GM13977 (cell line): Measurements from ENCODE around the gene GPR84.

ENCODE experiments used
- DNase-seq: peaks from one replicate; pipeline ENCODE4 v3.0.0; 2012; ENCODE audit warnings: low spot score
- CTCF ChIP-seq: IDR thresholded peaks from 2 replicates; pipeline ENCODE4 v1.5.1; 2012; ENCODE audit warnings: mild to moderate bottlenecking, control low read depth; ENCODE audit not compliant: insufficient read depth; ENCODE audit errors: extremely low read depth, missing control alignments
- in situ Hi-C: fragments of 300-500 bp; cut with MboI; formaldehyde crosslinking; loops from one replicate; pipeline ENCODE4 v1.12.0; 2022; ENCODE audit warnings: low sequenced_read_pairs, low pct_unique_long_range_greater_than_20kb, mixed read lengths, inconsistent platforms; ENCODE audit not compliant: unreplicated experiment

Gene GPR84

GRCh38 chr12:54398218-54398617, 33.9 kb upstream of the GPR84 start:
- in situ Hi-C loops = loop anchor here (5.0 kb wide), 1 partner anchor 44 kb away; no protein-coding TSS in a partner anchor
- no peak for TF ChIP-seq CTCF
- no peak for DNase-seq

DNA sequence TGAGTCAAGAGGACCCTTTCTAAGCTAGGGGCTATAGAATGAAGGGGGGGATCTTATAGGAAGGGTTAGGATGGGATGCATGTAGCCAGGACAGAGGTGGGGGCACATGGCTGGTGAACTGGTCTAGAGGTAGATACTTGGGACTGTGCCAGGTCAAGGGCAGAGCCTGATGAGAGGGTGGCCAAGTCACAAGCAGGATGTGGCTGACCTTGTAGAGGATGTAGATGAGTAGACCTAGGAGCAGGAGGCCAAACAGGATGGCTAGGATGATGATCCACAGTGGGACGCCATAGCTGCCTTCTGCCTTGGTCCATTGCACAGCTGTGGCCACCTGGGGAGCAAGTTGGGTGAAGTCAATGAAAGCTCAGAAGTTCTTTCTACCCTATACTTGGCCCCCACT, 32.9 kb upstream of the GPR84 start:
- TF ChIP-seq CTCF = no peak
- DNase-seq = no peak
- in situ Hi-C loops = loop anchor here (5.0 kb wide), 1 partner anchor 45 kb away; no protein-coding TSS in a partner anchor

GRCh38 chr12:54395545-54395944, 31.3 kb upstream of the GPR84 start:
- DNase-seq = no peak
- in situ Hi-C loops = loop anchor here (5.0 kb wide), 1 partner anchor 47 kb away; no protein-coding TSS in a partner anchor
- TF ChIP-seq CTCF = no peak

GRCh38 chr12:54394986-54395385, 30.7 kb upstream of the GPR84 start:
- in situ Hi-C loops = loop anchor here (5.0 kb wide), 1 partner anchor 47 kb away; no protein-coding TSS in a partner anchor
- no peak for TF ChIP-seq CTCF
- DNase-seq = no peak

GRCh38 chr12:54394281-54394719, 30.0 kb upstream of the GPR84 start:
- peak; percentile 73 for TF ChIP-seq CTCF
- DNase-seq = no peak
- in situ Hi-C loops = no loop called here

DNA sequence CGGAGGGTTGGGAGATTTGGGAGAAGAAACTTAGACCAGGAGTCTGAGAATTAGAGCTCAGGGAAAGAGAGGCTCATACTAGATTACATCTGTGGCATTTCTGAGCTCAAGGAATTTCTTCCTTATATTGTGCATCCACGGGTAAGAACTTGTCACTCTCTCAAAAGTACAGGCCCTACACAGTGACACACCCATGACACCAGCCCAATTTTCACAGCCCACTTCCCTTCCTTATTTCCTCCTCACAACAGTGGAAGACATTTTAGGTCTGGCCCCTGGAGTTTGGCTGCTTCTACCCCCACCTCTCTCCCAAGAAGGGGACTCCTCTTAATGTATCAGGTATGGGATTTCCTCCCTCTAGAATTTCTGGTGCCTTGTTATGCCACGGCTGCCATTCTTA, 29.5 kb upstream of the GPR84 start:
- no peak for TF ChIP-seq CTCF
- no peak for DNase-seq
- in situ Hi-C loops = no loop called here

GRCh38 chr12:54393207-54393609, 28.9 kb upstream of the GPR84 start:
- in situ Hi-C loops = no loop called here
- no peak for DNase-seq
- TF ChIP-seq CTCF = no peak
